ENCODE measurements around the gene OR52E6. TPM values are rescaled to one million over a fixed set of nuclear protein-coding genes. Genes with fewer than 3 reads are reported as not detected.

OR52E6 gene
- total and polyA plus RNA-seq, 2 experiments from 2014 or later = not detected

DNA sequence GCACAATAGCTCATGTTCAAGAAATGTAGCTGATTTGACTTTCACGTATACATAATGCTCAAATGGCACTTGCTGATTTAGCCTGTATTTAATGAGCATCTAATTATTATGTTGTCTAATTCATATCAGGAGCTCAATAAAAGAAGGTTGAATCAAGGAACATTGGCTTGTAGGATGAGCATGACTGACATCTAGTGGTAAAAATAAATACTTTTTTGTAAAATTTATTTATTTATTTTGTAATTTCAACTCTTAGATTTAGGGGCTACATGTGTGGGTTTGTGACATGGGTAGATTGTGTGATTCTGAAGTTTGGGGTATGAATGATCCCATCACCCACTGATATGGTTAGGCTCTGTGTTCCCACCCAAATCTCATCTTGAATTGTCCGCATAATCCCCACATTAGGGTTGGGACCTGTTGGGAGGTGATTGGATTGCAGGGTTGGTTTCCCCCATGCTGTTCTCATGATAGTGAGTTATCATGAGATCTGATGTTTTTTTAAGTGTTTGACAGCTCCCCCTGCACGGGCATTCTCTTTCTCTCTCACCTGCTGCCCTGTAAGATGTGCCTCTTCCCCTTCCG is 49.6 kb upstream of the OR52E6 start:
- Histone ChIP-seq H3K4me2 (no peak overlapping the region), H2AFZ (no peak overlapping the region), H4K20me1 (replicated peaks; ENCODE audit: insufficient read depth) (no peaks in the 10 kb centered on the region), H3K4me1 (ENCODE audit: insufficient read depth) (peaks cover 5% of the 10 kb centered on the region; the same call in 1 of the 2 replicates), H3F3A (replicated peaks; ENCODE audit: low read depth) (no peaks in the 10 kb centered on the region), H3K27me3 (ENCODE audit: insufficient read depth) (no peaks in the 10 kb centered on the region), H3K79me2 (replicated peaks; ENCODE audit: insufficient read depth) (no peaks in the 10 kb centered on the region), H3K9me2 (ENCODE audit: insufficient read depth) (no peaks in the 10 kb centered on the region), H3K4me3 (no peak overlapping the region), H3K27ac (ENCODE audit: low read depth) (no peak overlapping the region), H3K36me3 (ENCODE audit: insufficient read depth) (no peaks in the 10 kb centered on the region)
- Mint-ChIP-seq H3K9me3 (no peaks in the 10 kb centered on the region), H3K36me3 (ENCODE audit: low read depth) (no peaks in the 10 kb centered on the region), H3K27ac (no peak overlapping the region), H3K27me3 (ENCODE audit: insufficient read depth, low read depth, poor library complexity) (no peaks in the 10 kb centered on the region), H3K4me1 (peaks cover 12% of the 10 kb centered on the region; the same call in 2 of the 3 replicates), H3K4me3 (no peak overlapping the region)
- peak; percentile 36 for DNase-seq (ENCODE audit: low spot score)
- TF ChIP-seq EZH2phosphoT487 (IDR thresholded peaks at IDR 0.05; ENCODE audit: unreplicated experiment) (no peak), NANOG (IDR thresholded peaks at IDR 0.05; ENCODE audit: borderline replicate concordance) (no peak), ZNF114 (CRISPR knock-in tag; IDR thresholded peaks at IDR 0.05) (no peak)
- TF ChIP-seq, protein P1, sequence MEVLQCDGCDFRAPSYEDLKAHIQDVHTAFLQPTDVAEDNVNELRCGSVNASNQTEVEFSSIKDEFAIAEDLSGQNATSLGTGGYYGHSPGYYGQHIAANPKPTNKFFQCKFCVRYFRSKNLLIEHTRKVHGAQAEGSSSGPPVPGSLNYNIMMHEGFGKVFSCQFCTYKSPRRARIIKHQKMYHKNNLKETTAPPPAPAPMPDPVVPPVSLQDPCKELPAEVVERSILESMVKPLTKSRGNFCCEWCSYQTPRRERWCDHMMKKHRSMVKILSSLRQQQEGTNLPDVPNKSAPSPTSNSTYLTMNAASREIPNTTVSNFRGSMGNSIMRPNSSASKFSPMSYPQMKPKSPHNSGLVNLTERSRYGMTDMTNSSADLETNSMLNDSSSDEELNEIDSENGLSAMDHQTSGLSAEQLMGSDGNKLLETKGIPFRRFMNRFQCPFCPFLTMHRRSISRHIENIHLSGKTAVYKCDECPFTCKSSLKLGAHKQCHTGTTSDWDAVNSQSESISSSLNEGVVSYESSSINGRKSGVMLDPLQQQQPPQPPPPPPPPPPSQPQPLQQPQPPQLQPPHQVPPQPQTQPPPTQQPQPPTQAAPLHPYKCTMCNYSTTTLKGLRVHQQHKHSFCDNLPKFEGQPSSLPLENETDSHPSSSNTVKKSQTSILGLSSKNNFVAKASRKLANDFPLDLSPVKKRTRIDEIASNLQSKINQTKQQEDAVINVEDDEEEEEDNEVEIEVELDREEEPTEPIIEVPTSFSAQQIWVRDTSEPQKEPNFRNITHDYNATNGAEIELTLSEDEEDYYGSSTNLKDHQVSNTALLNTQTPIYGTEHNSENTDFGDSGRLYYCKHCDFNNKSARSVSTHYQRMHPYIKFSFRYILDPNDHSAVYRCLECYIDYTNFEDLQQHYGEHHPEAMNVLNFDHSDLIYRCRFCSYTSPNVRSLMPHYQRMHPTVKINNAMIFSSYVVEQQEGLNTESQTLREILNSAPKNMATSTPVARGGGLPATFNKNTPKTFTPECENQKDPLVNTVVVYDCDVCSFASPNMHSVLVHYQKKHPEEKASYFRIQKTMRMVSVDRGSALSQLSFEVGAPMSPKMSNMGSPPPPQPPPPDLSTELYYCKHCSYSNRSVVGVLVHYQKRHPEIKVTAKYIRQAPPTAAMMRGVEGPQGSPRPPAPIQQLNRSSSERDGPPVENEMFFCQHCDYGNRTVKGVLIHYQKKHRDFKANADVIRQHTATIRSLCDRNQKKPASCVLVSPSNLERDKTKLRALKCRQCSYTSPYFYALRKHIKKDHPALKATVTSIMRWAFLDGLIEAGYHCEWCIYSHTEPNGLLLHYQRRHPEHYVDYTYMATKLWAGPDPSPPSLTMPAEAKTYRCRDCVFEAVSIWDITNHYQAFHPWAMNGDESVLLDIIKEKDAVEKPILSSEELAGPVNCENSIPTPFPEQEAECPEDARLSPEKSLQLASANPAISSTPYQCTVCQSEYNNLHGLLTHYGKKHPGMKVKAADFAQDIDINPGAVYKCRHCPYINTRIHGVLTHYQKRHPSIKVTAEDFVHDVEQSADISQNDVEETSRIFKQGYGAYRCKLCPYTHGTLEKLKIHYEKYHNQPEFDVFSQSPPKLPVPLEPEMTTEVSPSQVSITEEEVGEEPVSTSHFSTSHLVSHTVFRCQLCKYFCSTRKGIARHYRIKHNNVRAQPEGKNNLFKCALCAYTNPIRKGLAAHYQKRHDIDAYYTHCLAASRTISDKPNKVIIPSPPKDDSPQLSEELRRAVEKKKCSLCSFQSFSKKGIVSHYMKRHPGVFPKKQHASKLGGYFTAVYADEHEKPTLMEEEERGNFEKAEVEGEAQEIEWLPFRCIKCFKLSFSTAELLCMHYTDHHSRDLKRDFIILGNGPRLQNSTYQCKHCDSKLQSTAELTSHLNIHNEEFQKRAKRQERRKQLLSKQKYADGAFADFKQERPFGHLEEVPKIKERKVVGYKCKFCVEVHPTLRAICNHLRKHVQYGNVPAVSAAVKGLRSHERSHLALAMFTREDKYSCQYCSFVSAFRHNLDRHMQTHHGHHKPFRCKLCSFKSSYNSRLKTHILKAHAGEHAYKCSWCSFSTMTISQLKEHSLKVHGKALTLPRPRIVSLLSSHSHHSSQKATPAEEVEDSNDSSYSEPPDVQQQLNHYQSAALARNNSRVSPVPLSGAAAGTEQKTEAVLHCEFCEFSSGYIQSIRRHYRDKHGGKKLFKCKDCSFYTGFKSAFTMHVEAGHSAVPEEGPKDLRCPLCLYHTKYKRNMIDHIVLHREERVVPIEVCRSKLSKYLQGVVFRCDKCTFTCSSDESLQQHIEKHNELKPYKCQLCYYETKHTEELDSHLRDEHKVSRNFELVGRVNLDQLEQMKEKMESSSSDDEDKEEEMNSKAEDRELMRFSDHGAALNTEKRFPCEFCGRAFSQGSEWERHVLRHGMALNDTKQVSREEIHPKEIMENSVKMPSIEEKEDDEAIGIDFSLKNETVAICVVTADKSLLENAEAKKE (CRISPR knock-in tag; IDR thresholded peaks at IDR 0.05) = no peak
- TF ChIP-seq, protein P2, sequence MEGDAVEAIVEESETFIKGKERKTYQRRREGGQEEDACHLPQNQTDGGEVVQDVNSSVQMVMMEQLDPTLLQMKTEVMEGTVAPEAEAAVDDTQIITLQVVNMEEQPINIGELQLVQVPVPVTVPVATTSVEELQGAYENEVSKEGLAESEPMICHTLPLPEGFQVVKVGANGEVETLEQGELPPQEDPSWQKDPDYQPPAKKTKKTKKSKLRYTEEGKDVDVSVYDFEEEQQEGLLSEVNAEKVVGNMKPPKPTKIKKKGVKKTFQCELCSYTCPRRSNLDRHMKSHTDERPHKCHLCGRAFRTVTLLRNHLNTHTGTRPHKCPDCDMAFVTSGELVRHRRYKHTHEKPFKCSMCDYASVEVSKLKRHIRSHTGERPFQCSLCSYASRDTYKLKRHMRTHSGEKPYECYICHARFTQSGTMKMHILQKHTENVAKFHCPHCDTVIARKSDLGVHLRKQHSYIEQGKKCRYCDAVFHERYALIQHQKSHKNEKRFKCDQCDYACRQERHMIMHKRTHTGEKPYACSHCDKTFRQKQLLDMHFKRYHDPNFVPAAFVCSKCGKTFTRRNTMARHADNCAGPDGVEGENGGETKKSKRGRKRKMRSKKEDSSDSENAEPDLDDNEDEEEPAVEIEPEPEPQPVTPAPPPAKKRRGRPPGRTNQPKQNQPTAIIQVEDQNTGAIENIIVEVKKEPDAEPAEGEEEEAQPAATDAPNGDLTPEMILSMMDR (conservative IDR thresholded peaks at IDR 0.05; ENCODE audit: low read depth in 2 of 2) = peak in 1 of 2 experiments; percentile 53; a peak in 2 of 4 replicates
- TF ChIP-seq, protein P3, sequence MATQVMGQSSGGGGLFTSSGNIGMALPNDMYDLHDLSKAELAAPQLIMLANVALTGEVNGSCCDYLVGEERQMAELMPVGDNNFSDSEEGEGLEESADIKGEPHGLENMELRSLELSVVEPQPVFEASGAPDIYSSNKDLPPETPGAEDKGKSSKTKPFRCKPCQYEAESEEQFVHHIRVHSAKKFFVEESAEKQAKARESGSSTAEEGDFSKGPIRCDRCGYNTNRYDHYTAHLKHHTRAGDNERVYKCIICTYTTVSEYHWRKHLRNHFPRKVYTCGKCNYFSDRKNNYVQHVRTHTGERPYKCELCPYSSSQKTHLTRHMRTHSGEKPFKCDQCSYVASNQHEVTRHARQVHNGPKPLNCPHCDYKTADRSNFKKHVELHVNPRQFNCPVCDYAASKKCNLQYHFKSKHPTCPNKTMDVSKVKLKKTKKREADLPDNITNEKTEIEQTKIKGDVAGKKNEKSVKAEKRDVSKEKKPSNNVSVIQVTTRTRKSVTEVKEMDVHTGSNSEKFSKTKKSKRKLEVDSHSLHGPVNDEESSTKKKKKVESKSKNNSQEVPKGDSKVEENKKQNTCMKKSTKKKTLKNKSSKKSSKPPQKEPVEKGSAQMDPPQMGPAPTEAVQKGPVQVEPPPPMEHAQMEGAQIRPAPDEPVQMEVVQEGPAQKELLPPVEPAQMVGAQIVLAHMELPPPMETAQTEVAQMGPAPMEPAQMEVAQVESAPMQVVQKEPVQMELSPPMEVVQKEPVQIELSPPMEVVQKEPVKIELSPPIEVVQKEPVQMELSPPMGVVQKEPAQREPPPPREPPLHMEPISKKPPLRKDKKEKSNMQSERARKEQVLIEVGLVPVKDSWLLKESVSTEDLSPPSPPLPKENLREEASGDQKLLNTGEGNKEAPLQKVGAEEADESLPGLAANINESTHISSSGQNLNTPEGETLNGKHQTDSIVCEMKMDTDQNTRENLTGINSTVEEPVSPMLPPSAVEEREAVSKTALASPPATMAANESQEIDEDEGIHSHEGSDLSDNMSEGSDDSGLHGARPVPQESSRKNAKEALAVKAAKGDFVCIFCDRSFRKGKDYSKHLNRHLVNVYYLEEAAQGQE (IDR thresholded peaks at IDR 0.05; ENCODE audit: unreplicated experiment) = no peak
- no peak for ATAC-seq

All from GM23338 (cell line).